ENCODE results near the gene CDHR2.

CDHR2 gene

DNA sequence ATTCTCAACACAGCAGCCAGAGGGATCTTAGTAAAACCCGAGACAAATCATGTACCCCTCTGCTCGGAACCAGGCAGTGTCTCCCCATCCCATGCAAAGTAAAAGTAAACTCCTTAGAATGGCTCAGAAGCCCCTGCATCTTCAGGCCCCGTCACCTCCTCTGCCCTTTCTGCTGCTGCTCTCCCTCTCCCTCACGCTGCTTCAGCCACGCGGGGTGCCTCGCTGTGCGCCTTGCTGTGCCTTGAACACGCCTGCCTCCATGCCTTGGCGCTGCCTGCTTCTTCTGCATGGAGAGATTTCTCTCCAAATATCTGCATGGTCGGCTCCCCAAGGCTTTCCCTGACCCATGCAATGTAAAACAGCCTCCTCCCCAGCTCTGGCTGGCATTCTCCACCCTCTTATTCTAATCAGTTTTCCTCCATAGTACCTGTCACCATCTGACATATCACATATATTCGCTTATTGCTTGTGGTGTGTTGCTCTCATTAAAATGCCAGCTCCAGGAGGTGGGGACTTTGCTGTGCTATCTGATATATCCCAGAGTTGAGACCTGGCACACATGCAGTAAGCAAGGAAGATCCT, 52.9 kb downstream of the CDHR2 start:
- no peak for DNase-seq

DNA sequence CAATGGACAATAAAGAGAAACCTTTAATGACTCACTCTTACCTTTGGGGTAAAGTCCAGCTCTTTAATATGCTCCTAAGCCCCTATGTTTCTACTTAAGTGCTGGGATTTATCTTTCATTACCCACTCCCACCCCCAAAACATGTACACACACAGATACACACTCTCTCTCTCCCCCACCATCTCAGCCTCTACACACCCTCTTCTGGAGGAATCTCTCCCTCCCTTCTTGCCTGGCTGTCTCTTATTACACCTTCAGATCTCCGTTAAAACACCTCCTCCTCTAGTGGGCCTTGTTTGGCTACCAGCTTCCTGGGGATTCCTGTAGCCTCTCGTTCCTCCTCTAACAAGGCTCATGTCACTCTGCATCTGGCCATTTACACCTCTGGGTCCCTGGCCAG, 53.9 kb downstream of the CDHR2 start:
- DNase-seq: no peak

GRCh38 chr5:176606032-176606431, 56.9 kb downstream of the CDHR2 start:
- no peak for DNase-seq

DNA sequence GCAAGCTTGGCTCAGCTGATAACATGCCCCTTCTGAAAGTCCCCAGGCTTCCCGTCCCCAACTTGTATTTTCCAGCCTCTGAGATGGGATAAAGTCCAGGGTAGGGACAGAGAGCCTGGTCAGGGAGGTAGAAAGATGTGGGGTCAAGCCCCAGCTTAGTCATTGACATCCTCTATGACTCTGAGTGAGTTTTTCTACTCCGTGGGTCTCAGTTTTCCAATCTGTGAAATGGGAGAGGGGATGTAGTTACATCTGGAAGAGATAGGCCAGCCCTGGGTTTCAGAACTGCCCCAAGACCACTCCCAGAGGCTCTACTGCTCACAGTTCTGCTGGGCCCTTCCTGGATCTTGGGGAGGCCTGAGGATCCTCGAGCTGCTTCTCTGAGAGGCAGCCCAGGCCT, 57.7 kb downstream of the CDHR2 start:
- DNase-seq: no peak

- DNase-seq: no peak
These were observed 59.1 kb downstream of the CDHR2 start for GRCh38 chr5:176608142-176608705.

DNA sequence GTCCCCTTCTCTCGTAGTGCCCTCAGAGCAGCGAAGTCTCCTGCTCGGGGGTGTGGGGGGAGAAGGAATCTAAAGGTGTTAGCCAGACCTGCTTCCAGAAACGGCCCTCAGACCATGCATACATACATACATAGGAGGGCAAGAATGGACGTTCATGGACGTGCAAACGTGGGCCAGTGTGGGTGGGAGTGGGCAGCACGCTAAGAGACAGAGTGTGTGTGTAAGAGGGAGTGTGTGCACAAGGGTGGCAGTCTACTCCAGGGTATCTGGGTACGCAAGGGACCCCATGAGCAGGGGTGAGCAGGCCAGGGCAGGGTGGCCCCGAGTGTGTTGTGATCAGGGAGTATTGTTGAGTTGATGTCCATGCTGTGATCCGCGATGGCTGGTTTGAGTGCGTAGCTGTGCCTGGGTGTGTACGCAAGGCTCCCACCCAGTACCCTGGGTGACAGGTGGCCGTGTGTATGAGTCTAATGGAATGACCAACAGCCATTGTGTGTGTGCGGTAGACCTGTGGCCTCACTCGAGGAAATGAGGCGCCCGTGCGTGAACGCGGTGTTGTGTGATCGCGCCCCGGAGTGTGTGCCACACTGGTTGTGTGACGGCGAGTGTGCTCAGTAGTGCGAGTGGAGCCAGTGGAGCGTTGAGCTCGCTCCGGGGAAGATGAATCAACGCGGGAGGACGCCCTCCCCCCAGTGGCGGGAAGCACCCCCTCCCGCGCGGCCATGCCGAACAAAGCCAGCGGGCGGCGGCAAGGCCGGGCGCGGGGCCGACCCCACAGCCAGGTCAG, 60.0 kb downstream of the CDHR2 start:
- no peak for DNase-seq

DNA sequence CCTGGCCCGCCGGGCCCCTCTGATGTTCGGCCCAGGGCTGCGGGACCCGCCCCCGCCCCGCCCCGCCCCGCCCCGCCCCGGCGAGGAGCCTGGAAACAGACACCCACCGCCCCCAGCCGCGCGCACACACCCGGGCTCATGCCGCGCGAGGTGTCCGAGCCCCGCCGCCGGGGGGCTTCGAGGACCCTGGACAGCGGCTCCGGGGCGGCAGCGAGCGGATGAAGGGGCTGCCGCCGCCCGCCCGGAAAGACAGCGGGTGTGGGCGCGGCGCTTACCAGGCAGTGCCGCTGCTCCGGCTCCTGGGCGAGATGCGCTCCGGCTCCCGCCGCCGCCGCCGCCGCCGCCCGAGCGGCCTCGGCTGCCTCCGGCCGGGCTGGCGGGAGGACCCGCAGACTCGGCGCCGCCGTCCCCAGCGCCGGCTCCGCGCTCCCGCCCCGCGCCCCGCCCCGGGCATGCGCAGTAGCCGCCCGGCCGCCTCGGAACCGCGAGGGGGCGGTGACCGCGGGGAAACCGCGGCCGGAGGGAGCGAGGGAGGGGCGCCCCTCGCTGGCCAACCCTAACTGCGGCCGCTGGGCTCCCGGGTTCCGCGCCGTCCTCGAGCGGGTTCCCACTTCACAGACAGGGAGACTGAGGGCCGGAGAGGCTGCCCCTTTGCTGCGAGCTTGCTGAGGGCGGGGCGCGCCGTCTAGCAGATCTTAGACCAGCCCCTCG, 60.7 kb downstream of the CDHR2 start, which contains the start of gene GPRIN1:
TSS of gene GPRIN1 (minus strand) at position 433 of the 711 bp plus-strand sequence. CDS start 10,322 bp downstream, outside the sequence.
- peak; percentile 21 for DNase-seq

DNA sequence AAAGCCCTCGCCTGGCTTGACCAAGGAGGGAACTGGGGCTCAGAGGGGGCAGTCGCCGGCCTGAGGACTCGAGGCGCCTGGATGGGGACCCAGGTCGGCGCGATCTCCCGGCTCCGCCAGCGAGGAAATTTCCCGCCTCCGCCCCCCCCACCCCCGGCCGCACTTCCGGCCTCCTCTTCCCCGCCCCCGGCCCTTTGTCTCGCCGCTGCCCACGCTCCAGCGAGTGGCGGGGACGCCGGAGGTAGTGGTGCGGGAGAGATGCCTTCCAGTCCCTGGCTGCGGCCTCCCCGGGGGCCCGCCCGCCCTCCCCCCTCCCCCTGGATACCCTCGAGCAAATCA, 61.3 kb downstream of the CDHR2 start:
- no peak for DNase-seq

- DNase-seq: no peak
These were observed 62.3 kb downstream of the CDHR2 start for GRCh38 chr5:176611435-176611834.

DNA sequence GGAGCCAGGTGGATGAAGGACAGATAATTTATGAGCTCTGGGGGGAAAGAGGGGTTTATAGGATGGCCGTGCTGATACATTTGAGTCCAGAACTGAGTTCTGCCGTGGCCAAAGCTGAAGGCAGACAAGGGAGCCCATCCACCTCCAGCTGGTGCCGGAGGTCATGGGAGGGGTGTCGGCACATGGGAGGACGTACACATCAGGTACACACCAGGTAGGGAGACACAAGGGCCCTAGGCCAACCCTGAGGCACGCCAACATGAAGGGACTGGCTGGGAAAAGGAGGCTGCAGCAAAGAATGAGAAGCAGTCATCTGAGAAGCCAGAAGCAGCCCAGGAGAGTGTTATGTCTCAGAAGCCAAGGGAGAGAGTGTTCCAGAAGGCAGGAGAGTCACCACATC, 62.9 kb downstream of the CDHR2 start:
- DNase-seq: no peak

DNA sequence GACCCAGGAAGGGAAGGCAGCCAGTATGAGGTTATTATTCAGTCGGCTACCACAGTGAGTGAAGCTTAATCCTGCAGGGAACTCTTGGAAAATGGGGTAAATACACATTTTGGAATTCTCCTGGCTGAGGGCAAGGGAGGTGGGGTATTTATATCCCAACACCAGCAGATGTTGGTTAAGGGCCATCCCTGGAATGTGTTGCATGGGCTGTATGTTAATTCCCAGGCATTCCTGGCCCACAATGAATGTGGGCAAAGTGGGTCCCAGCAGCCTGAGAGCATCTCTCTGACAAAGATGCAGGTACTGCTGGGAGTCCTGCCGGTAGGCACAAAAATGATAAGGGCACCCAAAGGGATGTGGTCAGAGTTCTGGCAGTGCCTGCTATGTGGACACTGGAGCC, 63.7 kb downstream of the CDHR2 start:
- no peak for DNase-seq

- DNase-seq: no peak
These were observed 65.8 kb downstream of the CDHR2 start for GRCh38 chr5:176614805-176615478.

GRCh38 chr5:176616511-176616910, 67.4 kb downstream of the CDHR2 start:
- DNase-seq: no peak

DNA sequence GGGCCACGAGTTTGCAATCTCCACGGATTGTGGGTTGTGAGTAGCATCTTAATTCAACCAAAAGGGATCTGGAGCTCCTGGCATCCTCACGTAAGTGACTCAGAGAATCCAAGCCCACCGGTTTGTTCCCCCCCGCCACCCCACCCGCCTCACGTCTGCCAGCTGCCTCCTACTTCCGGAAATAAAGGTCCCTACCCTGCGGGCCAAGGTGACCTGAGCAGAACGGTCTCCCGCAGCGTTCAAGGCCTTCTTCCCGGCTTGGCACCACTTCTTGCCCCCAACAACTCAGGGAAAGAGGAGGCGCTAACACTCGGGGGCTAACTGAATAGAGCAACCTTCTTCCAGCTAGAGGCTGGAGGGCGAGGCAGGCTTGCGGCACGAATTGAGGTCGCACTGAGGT, 69.6 kb downstream of the CDHR2 start:
- no peak for DNase-seq

DNA sequence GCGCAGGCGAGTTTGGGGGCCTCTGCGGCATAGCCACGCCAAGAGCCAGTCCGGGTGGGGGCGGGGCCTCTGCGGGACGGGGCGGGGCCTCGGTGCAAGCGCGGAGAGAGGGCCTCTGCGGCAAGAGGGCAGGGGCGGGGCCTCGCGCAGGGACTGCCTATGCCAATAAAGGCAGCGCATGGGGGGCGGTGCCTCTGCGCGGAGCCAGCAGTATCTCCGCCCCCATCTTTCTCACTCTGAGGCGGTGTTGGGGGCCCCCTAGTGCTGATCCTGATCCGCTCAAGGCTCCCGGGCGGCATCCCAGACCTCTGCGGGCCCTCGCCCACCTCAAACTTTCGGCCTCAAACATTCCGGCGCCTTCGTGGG, 70.0 kb downstream of the CDHR2 start:
- DNase-seq: peak; percentile 58

- no peak for DNase-seq
These were observed 70.6 kb downstream of the CDHR2 start for GRCh38 chr5:176619569-176620332.

GRCh38 chr5:176620333-176620981, 71.3 kb downstream of the CDHR2 start:
- DNase-seq: no peak

- DNase-seq: no peak
These were observed 72.5 kb downstream of the CDHR2 start for GRCh38 chr5:176621661-176622079.

- DNase-seq: no peak
These were observed 75.0 kb downstream of the CDHR2 start for GRCh38 chr5:176624142-176624541.

DNA sequence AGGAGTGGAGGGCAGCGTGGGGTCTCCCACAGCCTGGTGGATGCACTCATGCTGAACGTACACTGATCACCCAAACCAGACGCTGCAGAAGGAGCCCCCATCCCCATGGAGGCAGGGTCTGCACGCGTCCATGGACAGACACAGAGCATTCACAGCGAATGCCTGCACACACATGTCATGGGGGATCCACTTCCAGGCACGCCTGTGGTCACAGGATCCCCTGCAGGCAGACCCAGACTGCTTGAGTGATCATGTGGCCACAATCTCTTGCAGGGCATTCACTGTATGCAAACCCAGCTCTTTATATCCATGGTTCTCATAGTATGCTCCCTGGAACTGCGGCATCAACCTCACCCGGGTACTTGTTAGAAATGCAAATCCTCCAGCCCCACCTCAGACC, 75.8 kb downstream of the CDHR2 start:
- DNase-seq: no peak

DNA sequence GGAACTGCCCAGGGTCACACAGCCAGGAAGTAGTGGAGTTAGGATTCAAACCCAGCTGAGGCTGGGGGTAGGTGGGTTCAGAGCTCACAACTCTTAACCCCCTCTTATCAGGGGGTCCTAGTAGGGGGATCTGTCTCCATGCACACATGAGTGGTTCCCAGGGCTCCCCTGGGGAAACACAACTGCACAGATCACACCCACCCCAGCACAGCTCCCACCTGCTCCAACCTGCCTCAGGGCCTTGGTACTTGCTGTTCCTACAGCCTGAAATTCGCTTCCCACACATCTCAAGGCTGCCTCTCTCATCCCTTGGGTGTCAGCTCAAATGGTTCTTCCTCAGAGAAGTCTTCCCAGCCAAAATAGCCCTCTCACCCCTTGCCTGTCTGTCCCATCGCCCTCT, 76.4 kb downstream of the CDHR2 start:
- no peak for DNase-seq
